Measurements from ENCODE around the gene RBMX.

The RBMX gene

DNA sequence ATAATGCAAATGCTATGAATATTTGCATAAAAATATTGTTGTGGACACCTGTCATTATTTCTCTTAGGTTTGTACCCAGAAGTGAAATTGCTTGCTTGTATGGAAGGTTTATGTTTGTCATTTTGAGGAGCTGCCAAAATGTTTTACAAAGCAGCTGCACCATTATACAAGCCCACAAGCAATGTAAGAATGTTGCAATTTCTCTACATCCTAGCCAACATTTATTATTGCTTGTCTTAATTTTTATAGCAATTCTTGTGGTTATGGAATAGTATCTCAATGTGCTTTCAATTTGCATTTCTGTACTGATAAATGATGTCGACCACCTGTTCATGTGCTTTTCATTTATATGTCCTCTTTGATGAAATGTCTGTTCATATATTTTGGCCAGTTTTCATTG is 18.7 kb upstream of the RBMX start:
- TF ChIP-seq, protein P1, sequence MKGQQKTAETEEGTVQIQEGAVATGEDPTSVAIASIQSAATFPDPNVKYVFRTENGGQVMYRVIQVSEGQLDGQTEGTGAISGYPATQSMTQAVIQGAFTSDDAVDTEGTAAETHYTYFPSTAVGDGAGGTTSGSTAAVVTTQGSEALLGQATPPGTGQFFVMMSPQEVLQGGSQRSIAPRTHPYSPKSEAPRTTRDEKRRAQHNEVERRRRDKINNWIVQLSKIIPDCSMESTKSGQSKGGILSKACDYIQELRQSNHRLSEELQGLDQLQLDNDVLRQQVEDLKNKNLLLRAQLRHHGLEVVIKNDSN (IDR thresholded peaks at IDR 0.05) = no peak
- TF ChIP-seq CEBPB (IDR thresholded peaks at IDR 0.05) = no peak
- no peak for TF ChIP-seq EGR1 (IDR thresholded peaks at IDR 0.05)
- no peak for TF ChIP-seq CREB1 (IDR thresholded peaks at IDR 0.05; ENCODE audit: low read depth)
- TF ChIP-seq YY1 (IDR thresholded peaks at IDR 0.05; ENCODE audit: low read depth) = no peak
- no peak for TF ChIP-seq EP300 (IDR thresholded peaks at IDR 0.05; ENCODE audit: borderline replicate concordance)
- TF ChIP-seq, protein P2, sequence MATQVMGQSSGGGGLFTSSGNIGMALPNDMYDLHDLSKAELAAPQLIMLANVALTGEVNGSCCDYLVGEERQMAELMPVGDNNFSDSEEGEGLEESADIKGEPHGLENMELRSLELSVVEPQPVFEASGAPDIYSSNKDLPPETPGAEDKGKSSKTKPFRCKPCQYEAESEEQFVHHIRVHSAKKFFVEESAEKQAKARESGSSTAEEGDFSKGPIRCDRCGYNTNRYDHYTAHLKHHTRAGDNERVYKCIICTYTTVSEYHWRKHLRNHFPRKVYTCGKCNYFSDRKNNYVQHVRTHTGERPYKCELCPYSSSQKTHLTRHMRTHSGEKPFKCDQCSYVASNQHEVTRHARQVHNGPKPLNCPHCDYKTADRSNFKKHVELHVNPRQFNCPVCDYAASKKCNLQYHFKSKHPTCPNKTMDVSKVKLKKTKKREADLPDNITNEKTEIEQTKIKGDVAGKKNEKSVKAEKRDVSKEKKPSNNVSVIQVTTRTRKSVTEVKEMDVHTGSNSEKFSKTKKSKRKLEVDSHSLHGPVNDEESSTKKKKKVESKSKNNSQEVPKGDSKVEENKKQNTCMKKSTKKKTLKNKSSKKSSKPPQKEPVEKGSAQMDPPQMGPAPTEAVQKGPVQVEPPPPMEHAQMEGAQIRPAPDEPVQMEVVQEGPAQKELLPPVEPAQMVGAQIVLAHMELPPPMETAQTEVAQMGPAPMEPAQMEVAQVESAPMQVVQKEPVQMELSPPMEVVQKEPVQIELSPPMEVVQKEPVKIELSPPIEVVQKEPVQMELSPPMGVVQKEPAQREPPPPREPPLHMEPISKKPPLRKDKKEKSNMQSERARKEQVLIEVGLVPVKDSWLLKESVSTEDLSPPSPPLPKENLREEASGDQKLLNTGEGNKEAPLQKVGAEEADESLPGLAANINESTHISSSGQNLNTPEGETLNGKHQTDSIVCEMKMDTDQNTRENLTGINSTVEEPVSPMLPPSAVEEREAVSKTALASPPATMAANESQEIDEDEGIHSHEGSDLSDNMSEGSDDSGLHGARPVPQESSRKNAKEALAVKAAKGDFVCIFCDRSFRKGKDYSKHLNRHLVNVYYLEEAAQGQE (IDR thresholded peaks at IDR 0.05; ENCODE audit: low read depth) = no peak
- no peak for TF ChIP-seq RAD21 (IDR thresholded peaks at IDR 0.05; ENCODE audit: low read depth)
- TF ChIP-seq TCF12 (IDR thresholded peaks at IDR 0.05; ENCODE audit: low read depth) = no peak
- no peak for TF ChIP-seq TEAD4 (IDR thresholded peaks at IDR 0.05)
- TF ChIP-seq, protein P3, sequence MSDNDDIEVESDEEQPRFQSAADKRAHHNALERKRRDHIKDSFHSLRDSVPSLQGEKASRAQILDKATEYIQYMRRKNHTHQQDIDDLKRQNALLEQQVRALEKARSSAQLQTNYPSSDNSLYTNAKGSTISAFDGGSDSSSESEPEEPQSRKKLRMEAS (IDR thresholded peaks at IDR 0.05) = no peak
- no peak for TF ChIP-seq TAF1 (IDR thresholded peaks at IDR 0.05; ENCODE audit: low read depth)

DNA sequence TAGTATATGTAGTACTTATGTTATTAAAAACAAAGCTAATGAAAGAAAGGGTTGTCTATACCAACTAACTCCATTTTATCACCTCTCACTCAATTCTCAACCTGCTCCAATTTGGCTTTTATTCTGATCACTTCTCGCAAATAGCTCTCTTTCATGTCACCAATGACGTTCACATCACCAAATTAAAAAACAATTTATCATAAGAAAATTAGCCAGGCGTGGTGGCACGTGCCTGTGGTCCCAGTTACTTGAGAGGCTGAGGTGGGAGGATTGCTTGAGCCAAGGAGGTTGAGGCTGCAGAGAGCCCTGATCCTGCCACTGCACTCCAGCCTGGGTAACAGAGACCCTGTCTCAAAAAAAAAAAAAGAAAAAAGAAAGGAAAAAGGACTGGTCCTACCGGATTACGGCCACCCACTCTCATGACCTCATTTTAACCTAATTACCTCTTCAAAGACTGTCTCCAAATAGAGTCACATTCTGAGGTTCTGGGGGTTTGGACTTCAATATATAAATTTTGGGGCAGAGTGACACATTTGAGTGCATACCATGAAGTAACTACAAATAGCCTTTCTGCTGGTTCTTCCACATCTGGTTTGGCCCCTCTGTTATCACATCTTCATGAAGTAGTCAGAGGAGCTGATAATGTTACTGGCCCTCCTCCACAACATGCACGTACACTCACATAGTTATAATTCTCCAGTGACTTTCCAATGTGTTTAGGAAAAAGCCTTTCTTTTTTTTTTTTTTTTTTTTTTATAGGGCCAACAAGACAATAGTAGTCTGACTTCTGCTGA is 15.8 kb upstream of the RBMX start:
- TF ChIP-seq, protein P2 (IDR thresholded peaks at IDR 0.05; ENCODE audit: low read depth) = no peak
- TF ChIP-seq RAD21 (IDR thresholded peaks at IDR 0.05; ENCODE audit: low read depth) = no peak
- TF ChIP-seq, protein P3 (IDR thresholded peaks at IDR 0.05) = no peak
- TF ChIP-seq TCF12 (IDR thresholded peaks at IDR 0.05; ENCODE audit: low read depth) = no peak
- TF ChIP-seq FOXM1 (IDR thresholded peaks at IDR 0.05; ENCODE audit: borderline replicate concordance, low read depth) = no peak
- TF ChIP-seq, protein P1 (IDR thresholded peaks at IDR 0.05) = no peak
- no peak for TF ChIP-seq NFIC (IDR thresholded peaks at IDR 0.05)
- TF ChIP-seq TAF1 (IDR thresholded peaks at IDR 0.05; ENCODE audit: low read depth) = no peak
- no peak for TF ChIP-seq ZBTB7A (IDR thresholded peaks at IDR 0.05; ENCODE audit: low read depth)
- no peak for TF ChIP-seq CEBPB (IDR thresholded peaks at IDR 0.05)
- TF ChIP-seq EP300 (IDR thresholded peaks at IDR 0.05; ENCODE audit: borderline replicate concordance) = no peak
- no peak for TF ChIP-seq TEAD4 (IDR thresholded peaks at IDR 0.05)

DNA sequence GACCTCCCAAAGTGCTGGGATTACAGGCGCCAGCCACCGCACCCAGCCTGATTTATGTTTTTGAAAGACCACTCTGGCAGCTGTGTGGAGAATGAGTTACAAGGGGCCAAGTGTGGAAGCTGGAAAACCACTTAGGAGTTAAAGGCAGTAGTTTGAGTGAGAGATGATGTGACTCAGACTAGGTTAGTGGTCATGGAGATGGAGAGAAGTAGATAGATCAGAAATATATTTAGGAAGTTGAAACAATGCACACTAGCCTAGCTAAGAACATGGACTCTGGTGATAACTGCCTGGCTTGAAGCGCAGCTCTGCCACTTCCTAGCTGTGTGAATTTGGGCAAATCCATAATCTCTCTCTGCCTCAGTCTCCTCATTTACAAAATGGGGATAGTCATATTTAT is 11.9 kb upstream of the RBMX start:
- TF ChIP-seq EGR1 (IDR thresholded peaks at IDR 0.05) = no peak
- TF ChIP-seq, protein P3 (IDR thresholded peaks at IDR 0.05) = no peak

DNA sequence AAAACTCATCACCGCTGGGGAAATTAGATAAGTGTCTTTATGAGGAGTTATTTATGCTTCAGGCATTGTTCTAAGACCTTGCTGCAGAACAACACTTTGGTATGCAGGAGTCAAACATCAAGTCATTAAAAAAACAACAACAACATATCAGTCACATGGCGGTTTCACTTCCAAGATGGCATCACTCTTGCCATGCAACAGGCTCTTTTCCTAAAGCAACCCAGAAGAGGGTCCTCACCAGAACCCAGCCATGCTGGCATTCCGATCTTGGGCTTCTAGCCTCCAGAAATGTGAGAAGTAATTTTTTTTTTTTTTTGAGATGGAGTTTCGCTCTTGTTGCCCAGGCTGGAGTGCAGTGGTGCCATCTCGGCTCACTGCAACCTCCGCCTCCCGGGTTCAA is 8.7 kb upstream of the RBMX start:
- no peak for TF ChIP-seq CREB1 (IDR thresholded peaks at IDR 0.05; ENCODE audit: low read depth)
- TF ChIP-seq TCF12 (IDR thresholded peaks at IDR 0.05; ENCODE audit: low read depth) = no peak
- TF ChIP-seq TAF1 (IDR thresholded peaks at IDR 0.05; ENCODE audit: low read depth) = no peak
- no peak for TF ChIP-seq EP300 (IDR thresholded peaks at IDR 0.05; ENCODE audit: borderline replicate concordance)
- TF ChIP-seq, protein P2 (IDR thresholded peaks at IDR 0.05; ENCODE audit: low read depth) = no peak
